ENCODE results near the gene MAP2.
"Not testable (repeated sequence)": the region's sequence is repeated elsewhere in the genome, so short reads cannot be mapped to it uniquely, and the experiment has no call there.

The MAP2 gene

DNA sequence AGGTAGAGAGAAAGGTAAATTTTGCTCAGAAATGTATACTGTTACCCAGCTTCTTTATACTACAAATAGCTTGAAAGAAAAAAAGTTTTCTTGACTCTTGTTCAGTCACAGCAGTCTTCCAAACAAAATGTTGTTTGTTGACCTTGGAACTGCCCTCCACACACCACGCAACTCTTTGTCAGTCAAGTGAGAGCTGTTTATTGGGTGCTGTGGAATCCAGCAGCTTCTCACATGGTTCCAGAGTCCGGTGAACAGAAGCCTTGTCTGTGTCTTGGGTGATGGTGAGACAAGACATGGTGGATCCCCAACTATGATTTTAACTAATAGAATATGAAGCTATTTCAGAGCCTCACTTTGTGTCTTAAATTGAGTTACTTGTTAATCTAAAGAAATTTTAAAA lies 112.5 kb downstream of the MAP2 start:
- ATAC-seq, result no peak

DNA sequence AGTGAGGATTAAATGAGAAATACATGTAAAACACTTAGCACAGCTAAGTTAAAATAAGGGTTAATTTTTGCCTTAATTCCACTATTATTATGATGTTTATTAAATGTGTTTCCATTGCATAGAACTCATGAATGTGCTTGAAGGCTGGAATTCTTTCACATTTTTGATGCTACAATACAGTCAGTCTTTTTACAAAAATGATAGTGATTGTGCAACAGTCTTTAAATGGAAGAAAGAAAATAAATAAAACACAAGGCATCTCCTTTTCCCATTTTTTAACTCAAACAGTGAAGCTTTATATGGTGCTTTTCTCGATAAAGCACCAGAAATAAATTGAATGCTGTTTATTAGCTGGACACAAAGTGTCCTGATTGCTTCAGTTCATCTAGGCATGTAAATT lies 123.9 kb downstream of the MAP2 start:
- ATAC-seq, result no peak

DNA sequence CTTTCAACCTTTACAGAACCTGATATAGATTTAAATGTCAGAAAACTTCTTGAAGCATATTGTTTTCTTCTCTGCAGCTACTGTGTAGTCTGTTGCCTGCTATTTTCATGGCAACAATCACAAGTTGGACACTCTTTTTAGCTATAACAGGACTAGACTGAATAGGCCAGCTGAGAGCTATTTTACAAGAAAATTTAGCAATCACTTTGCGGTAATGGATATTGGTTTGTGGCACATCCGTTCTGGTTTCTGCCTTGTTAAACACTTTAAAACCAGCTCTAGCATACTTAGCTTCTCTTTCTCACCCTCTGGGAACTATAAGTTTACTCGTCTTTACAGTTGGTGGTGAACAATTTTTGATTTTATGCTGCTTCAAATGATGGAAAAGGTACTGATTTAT lies 125.7 kb downstream of the MAP2 start:
- ATAC-seq, result no peak

DNA sequence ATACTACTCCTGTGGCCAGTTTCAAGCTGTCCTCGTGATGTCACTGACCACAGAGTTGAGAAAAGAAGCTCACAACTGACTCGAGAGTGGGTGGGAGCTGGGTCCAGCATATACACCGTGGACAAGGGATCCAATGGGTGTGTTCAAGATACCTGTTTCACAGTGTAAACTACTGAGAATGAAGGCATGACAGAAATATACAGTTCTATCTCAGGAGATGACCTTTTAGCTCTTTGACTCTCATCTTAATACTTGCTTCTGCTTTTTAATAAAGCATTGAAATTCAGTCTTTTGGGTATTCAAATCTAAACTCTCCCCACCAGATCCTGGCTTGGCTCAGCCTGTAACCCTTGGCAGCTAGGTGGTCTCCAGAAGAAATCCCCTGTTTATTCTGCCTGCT lies 130.1 kb downstream of the MAP2 start:
- no peak for ATAC-seq

DNA sequence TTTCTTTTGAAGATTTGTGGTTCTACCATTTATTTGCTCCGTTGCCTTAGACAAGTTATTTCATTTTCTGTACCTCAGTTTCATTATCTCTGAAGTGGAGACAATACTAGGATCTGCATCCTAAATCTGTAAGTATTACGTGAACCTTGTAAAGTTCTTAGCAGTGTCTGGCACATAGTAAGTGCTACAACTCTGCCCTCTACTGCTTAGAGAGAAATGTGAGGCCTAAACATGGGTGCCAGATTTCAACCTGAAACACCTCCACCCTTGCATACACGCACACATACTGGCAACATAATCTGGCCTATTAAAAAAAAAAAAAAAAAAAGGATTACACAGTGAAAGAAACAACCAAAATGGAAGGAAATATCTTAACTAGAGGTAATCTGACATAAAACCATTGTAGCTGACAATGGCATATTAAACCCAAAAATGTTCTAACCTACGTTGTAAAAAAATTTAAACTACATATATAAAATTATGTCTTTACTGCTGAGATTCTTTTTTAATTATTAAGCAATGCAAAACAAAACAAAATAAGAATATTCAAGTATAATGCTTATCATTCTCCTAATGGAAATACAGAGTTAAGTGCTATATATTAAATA lies 132.6 kb downstream of the MAP2 start:
- ATAC-seq, result no peak

DNA sequence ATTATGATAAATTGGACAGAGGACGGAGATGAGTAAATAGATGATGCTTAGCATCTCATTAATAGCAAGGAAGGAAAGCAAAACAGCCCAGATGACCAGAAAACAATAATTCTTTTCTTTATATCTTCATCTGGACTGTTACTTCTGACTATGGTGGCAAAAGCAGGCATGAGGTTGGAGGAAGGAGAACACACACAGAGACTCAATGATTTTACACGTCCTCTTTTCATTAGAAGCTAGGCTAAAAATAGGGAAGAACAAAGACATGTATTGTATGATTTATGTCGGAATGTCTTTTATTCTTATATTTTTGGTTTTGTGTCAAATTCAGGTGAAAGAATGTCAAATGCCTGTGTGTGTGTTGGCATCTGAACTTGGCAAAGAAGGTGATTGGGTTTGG lies 137.1 kb downstream of the MAP2 start:
- ATAC-seq, result no peak

DNA sequence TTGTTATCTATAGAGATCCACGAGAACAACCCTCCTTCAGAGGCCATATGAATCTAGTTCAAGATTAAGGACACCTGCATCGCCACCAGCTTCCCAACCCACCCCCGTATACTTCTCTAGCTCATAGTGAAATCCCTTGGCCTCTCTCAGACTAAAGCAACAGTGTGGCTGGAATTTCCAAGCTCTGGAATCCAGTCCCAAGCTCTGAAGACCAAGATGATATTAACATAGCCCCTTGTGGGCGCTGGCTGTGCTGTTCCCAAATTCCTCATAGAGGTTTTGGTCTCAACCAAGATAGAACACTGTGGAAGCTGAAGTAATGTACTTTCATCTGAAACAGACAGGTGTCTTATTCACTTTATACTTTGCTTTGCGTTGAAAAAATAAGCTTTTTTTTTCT lies 139.6 kb downstream of the MAP2 start:
- ATAC-seq, result no peak

DNA sequence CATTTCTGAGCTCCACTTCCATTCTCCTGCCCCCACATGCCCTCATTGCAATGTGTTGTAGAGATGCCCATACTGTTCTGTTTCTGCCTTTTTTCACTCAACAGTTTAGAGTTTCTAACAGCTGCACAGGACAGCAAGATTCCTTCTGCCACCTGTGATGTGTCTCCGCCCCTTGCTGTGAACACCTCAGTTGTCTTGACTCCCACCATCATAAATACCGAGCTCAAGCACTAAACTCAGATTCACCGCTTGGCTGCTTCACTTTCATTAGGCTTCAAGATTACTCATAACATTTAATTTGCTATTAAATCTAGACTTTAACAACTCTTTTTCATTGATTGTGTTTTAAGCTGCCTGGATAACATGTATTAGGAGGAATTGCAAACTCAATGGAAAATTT lies 141.0 kb downstream of the MAP2 start:
- ATAC-seq, result no peak

DNA sequence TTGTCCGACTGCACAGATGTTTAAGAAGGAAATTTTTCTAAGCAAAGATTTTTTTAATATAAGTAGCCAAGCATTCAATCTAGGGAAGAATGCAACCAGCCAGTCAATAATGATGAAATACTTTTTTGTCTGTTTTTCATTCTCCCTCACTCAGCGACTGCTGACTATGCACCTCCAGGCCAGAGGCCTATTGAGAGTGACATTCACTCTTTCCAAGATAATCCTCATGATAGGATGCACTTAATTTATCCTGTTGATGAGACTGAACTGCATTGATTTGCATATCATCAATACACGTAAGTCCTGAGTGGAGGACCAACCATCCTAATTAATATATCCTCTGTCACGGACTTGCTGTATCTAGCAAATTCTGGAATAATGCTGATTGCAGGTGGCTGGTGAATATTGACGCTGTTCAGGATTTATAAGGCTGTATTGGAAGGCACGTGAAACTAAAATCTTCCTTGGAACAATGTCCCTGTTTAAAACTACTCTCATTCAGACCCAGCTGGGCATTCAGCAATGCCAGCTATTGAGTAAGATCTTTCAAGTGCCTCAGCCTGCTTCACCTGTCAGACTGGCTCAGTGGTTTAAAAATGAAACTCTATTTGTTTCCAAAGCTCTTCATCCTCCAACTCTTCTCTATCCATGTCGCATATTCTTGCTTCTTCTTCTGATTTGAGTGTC lies 142.2 kb downstream of the MAP2 start:
- ATAC-seq, result no peak

DNA sequence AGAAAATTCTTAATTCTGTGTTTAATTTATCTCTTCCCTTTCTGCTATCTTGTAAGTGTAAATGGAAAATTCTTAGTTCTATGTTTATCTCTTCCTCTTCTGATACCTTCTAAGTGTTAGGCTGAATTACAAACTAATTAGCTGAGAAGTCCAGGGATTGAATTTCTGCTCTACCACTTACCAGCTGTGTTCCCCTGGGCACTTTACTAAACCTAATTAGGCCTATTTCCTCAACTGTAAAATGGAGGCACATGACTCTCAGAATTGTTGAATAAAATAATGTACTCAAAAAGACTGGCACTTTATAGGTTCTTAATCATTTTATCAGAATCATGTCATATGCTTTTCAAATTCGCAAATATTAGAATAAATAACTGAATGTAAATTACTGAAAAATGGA lies 146.3 kb downstream of the MAP2 start:
- ATAC-seq, result no peak

DNA sequence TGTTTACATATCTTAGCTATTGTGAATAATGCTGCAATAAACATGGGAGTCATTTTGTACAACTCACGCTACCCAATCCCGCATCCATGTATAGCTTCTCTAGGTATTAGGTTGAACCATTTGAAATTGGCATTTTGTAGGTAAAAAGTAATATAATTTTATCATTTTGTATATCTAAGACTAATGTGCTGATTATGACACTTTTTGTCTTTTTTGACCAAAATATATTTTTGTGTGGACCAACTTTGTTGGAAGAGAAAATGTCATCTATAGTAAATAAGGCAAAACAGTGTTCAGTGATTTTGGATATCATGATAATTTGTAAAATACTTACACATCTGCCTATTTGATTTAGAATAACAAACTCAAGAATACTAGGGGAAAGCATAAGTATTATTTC lies 150.7 kb downstream of the MAP2 start:
- no peak for ATAC-seq

DNA sequence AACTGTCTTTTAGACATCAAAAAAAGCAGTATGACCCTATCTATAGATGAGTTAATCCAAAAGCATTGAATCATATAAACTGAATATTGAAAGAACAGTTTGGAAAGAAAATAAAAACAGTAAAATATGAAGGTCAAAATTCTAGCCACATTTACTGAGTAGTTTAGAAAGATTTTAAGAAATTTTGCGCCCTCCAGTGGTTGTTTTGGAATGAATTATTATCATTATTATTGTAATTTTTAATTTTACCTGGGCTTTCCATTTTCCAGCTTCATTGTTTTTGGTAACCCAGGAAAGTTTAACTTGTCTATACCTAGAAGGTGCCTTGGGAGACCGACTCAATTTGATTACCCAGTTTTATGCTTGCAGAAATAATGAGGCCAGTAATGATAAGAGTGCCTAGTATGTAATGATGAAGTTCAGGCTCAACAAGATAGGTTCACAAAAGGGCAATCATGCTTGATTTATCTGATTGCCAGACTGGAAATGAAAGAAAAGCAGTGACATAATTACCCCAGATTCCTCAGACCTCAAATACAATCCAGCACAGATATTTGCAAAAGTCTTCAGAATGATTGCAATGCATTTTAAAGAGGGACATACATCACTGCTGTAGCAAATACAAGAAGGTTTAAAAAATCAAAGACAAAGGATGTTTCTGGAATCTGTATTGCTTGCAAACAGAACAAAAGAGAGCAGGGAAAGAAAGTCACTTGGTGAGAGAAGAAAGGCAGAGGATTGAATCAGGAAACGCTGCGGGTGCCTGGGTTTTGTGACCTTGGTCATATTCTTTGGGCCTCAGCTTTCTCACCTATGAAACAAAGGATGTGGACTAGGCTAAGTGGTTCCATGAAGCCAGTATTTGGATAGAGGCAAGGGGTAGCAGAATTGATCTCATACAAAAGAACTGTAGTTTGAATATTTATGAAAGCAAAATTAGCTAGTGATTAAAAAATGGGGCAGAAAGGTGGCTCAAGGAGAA lies 153.8 kb downstream of the MAP2 start:
- no peak for ATAC-seq

DNA sequence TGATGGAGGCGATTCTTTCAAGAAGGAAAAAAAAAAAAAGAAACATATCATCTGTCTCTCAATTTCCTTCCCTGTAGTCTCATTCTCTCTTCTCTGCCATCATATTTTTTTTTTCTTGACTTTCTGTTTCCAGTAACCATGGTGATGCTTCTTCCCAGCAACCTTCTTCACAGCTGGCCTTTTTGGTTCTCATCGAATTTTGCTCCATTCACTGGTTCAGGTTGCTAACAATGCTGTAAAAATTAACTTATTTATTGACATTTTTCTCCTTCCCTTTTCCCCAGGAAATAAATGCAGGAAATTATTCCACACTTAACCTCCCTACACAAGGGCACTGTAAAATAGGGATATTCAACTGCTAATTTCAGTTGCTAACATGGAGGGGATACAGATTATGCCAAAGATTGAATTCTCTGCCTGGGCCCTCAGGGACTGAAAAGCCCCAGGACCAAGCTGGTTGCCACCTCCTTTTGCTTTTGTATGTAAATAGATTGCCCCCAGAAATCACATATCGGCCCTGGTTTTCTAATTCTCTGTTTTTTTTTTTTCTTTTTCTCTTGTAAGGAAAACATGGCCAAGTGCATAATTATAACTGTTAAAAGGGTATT lies 154.7 kb downstream of the MAP2 start:
- ATAC-seq, result no peak

DNA sequence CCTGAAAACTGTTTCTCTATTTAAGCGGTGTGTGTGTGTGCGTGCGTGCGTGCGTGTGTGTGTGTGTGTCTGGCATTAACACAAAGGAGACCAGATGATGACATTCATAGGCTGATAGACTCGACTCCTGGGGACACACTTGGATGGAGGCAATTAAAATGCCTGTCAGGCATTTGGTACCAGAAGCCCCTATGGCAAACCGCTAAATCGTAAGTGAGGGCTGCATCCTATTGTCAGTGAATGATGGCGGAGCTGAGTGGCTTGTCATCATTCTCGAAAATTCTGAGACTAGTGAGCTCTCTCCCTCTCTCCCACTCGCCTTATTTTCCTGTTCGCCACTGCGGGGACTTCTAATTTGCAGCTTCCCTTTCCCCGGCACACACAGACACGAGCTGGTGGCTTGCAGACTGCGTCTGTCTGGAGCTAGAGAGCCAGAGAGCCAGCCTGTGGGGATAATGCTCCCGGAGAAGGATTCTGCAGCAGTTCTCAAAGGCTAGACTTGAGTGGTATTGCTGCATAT lies 155.4 kb downstream of the MAP2 start:
- no peak for ATAC-seq

DNA sequence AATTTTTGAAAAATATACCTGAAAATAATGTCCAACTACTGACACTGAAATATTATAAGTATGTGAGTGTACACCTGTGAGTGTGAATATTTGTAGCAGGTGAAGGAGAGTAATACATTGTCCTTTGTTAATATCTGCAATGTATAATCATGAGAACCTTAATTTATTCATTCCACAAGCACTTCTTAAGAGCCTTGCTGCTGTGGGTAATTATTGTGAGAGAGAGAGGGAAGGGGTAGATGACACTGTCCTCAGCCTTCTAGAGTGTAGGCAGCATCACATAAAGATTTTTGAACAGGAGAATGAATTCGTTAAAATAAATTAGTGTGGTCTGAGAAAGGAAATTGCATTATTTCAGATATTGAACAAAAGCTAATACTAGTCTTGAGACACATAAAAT lies 157.2 kb downstream of the MAP2 start:
- ATAC-seq, result no peak

DNA sequence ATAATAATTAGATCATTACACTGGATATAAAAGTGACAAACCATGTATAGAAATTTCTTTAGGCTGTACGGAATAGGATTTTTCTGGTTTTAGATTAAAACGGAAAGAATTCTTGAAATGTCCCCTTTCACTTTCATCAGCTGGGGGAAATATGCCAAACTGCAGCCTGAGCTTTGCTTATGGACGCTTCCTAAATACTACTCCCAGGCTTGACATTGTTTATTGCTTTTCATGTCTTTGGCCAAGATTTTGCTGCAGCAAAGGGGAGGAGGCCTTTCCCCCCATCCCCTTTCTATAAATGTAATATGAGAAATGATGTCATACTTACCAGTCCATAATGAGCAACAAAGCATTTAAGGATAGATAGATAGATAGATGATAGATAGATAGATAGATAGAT lies 158.4 kb downstream of the MAP2 start:
- no peak for ATAC-seq

DNA sequence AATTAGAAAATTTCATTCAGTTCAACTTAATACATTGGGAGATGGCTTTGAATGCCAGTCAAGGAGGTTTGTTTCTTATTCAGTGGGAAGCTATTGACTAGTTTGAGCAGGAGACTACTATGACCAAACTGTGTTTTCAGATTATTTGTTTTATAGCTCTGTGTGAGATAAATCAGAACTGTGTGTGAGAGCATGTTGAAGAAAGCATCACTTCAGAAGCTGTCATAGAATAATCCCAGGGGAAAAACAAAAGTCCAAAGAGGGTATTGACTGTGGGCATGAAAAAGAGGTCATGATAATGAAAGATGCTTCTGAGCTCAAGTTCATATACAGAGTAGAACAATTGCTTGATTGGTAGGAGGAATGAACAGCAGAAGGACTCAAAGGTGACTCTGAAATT lies 160.6 kb downstream of the MAP2 start:
- ATAC-seq, result no peak

DNA sequence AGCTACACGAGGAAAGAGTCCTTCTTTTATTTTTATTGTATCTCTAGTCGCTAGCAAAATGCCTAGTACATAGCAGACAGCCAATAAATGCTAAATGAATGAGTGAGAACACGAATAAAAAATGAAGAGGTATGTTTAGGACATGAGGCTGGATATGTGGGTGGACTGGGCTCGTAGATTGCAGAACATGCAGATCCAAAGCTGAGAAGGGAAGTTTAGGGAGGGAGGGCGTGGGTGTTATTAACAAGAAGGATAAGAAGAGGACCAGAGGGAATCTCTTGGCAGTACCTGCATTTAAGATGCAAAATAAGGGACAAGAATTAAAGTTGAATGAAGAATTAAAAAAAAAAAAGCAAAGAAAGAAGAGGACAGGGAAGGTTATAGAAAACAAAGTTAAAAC lies 161.1 kb downstream of the MAP2 start:
- no peak for ATAC-seq

DNA sequence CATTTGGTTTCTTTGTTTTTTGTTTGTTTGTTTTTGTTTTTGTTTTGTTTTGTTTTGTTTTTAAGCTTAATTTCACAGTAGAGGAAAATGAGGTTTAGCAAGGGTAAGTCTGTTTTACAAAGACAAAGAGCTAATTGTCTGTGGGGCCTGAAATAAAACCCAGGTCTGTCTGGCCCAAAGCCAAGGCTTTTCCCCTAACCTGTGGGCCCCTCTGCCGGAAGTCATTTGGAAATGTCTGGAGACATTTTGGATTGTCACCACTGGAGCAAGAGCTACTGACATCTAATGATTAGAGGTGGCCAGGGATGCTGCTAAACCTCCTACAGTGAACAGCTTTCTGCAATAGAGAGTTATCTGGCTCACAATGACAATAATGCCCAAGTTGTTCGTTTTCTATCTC lies 167.2 kb downstream of the MAP2 start:
- ATAC-seq, result no peak

DNA sequence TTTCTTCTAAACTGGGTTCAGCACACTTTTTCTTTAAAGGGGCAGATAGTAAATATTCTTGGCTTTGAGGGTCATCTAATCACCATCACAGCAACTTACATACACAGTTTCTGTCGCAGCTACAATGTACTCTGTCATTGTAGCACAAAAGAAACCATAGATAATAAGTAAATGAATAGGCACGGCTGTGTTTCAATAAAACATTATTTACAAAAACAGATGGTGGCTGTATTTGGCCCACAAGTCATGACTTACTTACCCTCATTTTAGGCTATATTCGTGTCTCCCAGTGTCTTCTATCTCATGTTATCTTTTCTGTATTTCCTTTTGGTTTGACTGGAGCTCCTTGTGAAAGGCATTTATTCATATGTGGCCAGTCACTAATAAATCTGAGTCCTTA lies 168.3 kb downstream of the MAP2 start:
- no peak for ATAC-seq

DNA sequence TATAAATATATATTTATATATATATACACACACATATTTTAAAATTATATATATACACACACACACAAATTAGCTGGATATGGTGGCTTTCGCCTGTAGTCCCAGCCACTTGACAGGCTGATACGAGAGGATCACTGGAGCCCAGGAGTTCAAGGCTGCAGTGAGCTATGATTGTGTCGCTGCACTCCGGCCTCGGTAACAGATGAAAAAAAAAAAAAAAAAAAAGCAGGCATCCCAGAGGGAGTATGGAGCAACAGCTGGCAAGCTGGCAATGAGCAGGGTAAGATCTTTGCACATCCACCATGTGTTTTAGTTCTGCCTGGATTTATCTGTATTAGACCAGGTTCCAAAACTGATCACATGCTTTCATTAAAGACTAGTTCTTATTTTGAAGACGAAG lies 170.1 kb downstream of the MAP2 start:
- ATAC-seq, result no peak

DNA sequence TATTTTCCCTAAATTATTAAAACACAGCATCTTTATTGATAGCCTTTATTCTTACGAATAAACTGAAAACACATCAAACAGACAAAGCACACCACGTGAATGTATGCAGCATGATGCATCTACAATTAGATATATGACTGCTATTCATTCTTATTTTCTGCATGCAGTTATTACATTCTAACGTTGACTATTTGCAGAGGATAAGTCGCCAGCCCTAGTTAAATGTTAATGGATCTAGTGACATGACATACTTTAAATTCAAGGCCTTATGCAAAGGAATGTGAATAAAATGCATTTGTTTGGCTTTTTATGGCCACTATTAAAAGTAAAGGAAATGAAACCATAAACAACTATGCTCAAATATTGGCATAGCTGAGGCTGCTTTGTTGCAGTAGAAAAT lies 172.4 kb downstream of the MAP2 start:
- ATAC-seq, result no peak

DNA sequence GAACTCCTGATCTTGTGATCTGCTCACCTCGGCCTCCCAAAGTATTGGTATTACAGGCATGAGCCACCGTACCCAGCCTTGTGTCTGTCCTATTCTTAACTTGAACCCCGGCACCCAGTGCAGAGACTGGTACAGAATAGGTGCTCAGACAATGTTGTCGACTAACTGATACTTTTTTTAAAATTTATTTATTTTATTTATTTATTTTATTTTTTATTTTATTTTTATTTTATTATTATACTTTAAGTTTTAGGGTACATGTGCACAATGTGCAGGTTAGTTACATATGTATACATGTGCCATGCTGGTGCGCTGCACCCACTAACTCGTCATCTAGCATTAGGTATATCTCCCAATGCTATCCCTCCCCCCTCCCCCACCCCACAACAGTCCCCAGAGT lies 174.4 kb downstream of the MAP2 start:
- ATAC-seq, result not testable (repeated sequence)

All from activated CD4-positive, CD25-positive, alpha-beta regulatory T cell treated with anti-CD3 and anti-CD28 coated beads, Interleukin-2, amount 50 U/mL, for 24 hours (primary cell).